ENCODE measurements around the gene BEND6.
"Not testable (repeated sequence)": the region's sequence is repeated elsewhere in the genome, so short reads cannot be mapped to it uniquely, and the experiment has no call there.

The BEND6 gene

DNA sequence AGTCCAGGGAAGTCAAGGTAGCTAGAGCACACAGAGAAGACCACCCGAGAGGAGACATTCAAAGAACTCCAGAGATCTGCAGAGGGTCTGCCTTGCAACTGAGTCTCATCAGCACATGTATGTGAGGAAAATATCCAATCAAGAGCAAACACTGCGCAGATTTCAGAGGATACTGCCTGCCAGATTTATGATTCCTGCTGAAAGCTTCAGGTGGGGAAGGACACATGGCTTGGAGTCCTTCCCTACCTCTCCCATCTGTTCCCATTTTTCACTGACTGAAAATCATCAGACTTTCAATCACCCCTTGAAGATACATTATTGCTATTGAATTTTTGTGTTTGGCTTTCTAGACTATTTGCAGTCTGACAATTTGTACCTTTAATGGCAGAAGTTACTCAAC lies 84.0 kb downstream of the BEND6 start:
- Histone ChIP-seq H2BK5ac (ENCODE audit: low read length) (no peak overlapping the region), H3K4ac (ENCODE audit: low read depth, low read length) (no peak overlapping the region), H2BK120ac (ENCODE audit: low read depth, low read length) (no peak overlapping the region), H3K4me2 (ENCODE audit: low read length) (no peak overlapping the region), H3K4me1 (ENCODE audit: control insufficient read depth, low read depth, low read length) (no peaks in the 10 kb centered on the region), H3K79me1 (ENCODE audit: low read length) (no peaks in the 10 kb centered on the region), H4K5ac (ENCODE audit: low read length) (no peak overlapping the region), H3K27me3 (ENCODE audit: insufficient read depth, low read length, poor library complexity) (no peaks in the 10 kb centered on the region), H3K79me2 (ENCODE audit: control insufficient read depth, insufficient read depth, low read length) (no peaks in the 10 kb centered on the region), H3K36me3 (ENCODE audit: control insufficient read depth, insufficient read depth, low read length) (no peaks in the 10 kb centered on the region), H2AK5ac (ENCODE audit: low read length) (no peak overlapping the region), H3K18ac (ENCODE audit: low read length) (no peak overlapping the region), H3K27ac (ENCODE audit: low read depth, low read length) (no peak overlapping the region), H3K23ac (ENCODE audit: low read length) (no peak overlapping the region), H2BK15ac (replicated peaks; ENCODE audit: low read depth) (no peak overlapping the region), H3K9ac (ENCODE audit: low read length) (no peak overlapping the region), H4K8ac (ENCODE audit: low read depth, low read length) (no peak overlapping the region), H3K56ac (ENCODE audit: low read length) (no peak overlapping the region), H3K4me3 (ENCODE audit: low read length) (no peak overlapping the region)
- DNase-seq, result no peak
- no CpG with 5 or more reads among the region's 2 CpGs for WGBS (ENCODE audit: extremely low coverage, insufficient coverage, low lambda C conversion rate)

DNA sequence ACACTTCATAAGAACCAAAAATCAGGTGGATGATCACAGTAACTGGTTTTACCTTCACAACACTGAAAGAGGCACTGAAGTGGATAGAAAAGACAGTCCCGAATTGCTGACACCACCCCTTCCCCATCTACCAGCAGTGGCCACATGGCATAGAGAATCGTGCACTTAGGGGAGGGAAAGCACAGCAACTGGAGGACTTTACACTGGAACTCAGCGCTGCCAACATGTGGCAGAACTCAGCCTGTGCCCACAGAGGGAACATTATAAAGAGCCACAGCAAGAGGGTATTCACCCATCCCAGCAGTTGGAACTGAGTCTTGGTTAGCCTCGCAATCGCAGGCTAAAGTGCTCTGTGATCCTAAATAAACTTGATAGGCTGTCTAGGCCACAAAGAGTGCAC lies 85.1 kb downstream of the BEND6 start:
- peak; percentile 48 for DNase-seq
- H4K8ac ChIP-seq (ENCODE audit: low read depth, low read length), result no peak overlapping the region
- no peaks in the 10 kb centered on the region for H3K79me1 ChIP-seq (ENCODE audit: low read length)
- H3K4me1 ChIP-seq (ENCODE audit: control insufficient read depth, low read depth, low read length), result no peaks in the 10 kb centered on the region
- no peak overlapping the region for H3K4ac ChIP-seq (ENCODE audit: low read depth, low read length)
- H3K23ac ChIP-seq (ENCODE audit: low read length), result no peak overlapping the region
- H3K79me2 ChIP-seq (ENCODE audit: control insufficient read depth, insufficient read depth, low read length), result no peaks in the 10 kb centered on the region
- no peak overlapping the region for H4K5ac ChIP-seq (ENCODE audit: low read length)
- H3K36me3 ChIP-seq (ENCODE audit: control insufficient read depth, insufficient read depth, low read length), result no peaks in the 10 kb centered on the region
- H2BK5ac ChIP-seq (ENCODE audit: low read length), result no peak overlapping the region
- no peak overlapping the region for H3K56ac ChIP-seq (ENCODE audit: low read length)
- no peaks in the 10 kb centered on the region for H3K27me3 ChIP-seq (ENCODE audit: insufficient read depth, low read length, poor library complexity)
- no peak overlapping the region for H2BK120ac ChIP-seq (ENCODE audit: low read depth, low read length)
- H3K4me3 ChIP-seq (ENCODE audit: low read length), result no peak overlapping the region
- H2AK5ac ChIP-seq (ENCODE audit: low read length), result no peak overlapping the region
- no CpG with 5 or more reads among the region's 5 CpGs for WGBS (ENCODE audit: extremely low coverage, insufficient coverage, low lambda C conversion rate)
- H3K27ac ChIP-seq (ENCODE audit: low read depth, low read length), result no peak overlapping the region
- H3K4me2 ChIP-seq (ENCODE audit: low read length), result no peak overlapping the region
- no peak overlapping the region for H3K9ac ChIP-seq (ENCODE audit: low read length)
- H2BK15ac ChIP-seq (replicated peaks; ENCODE audit: low read depth), result no peak overlapping the region
- H3K18ac ChIP-seq (ENCODE audit: low read length), result no peak overlapping the region

DNA sequence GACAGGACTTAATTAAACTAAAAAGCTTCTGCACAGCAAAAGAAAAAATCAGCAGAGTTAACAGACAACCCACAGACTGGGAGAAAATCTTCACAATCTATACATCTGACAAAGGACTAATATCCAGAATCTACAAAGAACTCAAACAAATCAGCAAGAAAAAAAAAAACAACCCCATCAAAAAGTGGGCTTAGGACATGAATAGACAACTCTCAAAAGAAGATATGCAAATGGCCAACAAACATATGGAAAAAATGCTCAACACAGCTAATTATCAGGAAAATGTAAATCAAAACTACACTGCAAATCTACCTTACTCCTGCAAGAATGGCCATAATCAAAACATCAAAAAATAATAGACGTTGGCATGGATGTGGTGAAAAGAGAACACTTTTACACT lies 89.2 kb downstream of the BEND6 start:
- H3K27me3 ChIP-seq (ENCODE audit: insufficient read depth, low read length, poor library complexity); H3K79me2 ChIP-seq (ENCODE audit: control insufficient read depth, insufficient read depth, low read length); H3K4ac ChIP-seq (ENCODE audit: low read depth, low read length); H2BK120ac ChIP-seq (ENCODE audit: low read depth, low read length); H4K8ac ChIP-seq (ENCODE audit: low read depth, low read length); H3K4me3 ChIP-seq (ENCODE audit: low read length); H2AK5ac ChIP-seq (ENCODE audit: low read length); H4K5ac ChIP-seq (ENCODE audit: low read length); H3K9ac ChIP-seq (ENCODE audit: low read length); H3K36me3 ChIP-seq (ENCODE audit: control insufficient read depth, insufficient read depth, low read length); H3K4me2 ChIP-seq (ENCODE audit: low read length); H3K4me1 ChIP-seq (ENCODE audit: control insufficient read depth, low read depth, low read length); H3K27ac ChIP-seq (ENCODE audit: low read depth, low read length); H3K18ac ChIP-seq (ENCODE audit: low read length); H3K23ac ChIP-seq (ENCODE audit: low read length); H2BK15ac ChIP-seq (replicated peaks; ENCODE audit: low read depth); H3K56ac ChIP-seq (ENCODE audit: low read length); H3K79me1 ChIP-seq (ENCODE audit: low read length); DNase-seq; H2BK5ac ChIP-seq (ENCODE audit: low read length): not testable (repeated sequence)
- no CpG with 5 or more reads among the region's 1 CpG for WGBS (ENCODE audit: extremely low coverage, insufficient coverage, low lambda C conversion rate)

DNA sequence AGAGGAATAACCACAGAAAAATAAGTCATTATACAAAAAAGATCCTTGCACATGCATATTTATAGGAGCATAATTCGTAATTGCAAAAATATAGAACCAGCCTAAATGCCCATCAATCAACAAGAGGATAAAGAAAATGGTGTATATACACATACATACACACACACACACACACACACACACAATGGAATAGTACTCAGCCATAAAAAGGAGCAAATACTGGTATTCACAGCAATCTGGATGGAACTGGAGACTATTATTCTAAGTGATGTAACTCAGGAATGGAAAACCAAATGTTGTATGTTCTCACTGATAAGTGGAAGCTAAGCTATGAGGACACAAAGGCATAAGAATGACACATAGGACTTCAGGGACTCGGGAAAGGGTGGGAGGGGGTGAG lies 89.7 kb downstream of the BEND6 start:
- H3K4me3 ChIP-seq (ENCODE audit: low read length), result no peak overlapping the region
- H3K4ac ChIP-seq (ENCODE audit: low read depth, low read length), result no peak overlapping the region
- H3K18ac ChIP-seq (ENCODE audit: low read length), result no peak overlapping the region
- H4K5ac ChIP-seq (ENCODE audit: low read length), result no peak overlapping the region
- DNase-seq, result no peak
- no peak overlapping the region for H3K27ac ChIP-seq (ENCODE audit: low read depth, low read length)
- H3K36me3 ChIP-seq (ENCODE audit: control insufficient read depth, insufficient read depth, low read length), result no peaks in the 10 kb centered on the region
- no peaks in the 10 kb centered on the region for H3K27me3 ChIP-seq (ENCODE audit: insufficient read depth, low read length, poor library complexity)
- H3K9ac ChIP-seq (ENCODE audit: low read length), result no peak overlapping the region
- no peak overlapping the region for H2BK120ac ChIP-seq (ENCODE audit: low read depth, low read length)
- no peak overlapping the region for H2AK5ac ChIP-seq (ENCODE audit: low read length)
- no peak overlapping the region for H4K8ac ChIP-seq (ENCODE audit: low read depth, low read length)
- H3K79me2 ChIP-seq (ENCODE audit: control insufficient read depth, insufficient read depth, low read length), result peaks cover 6% of the 10 kb centered on the region
- no peaks in the 10 kb centered on the region for H3K4me1 ChIP-seq (ENCODE audit: control insufficient read depth, low read depth, low read length)
- H3K4me2 ChIP-seq (ENCODE audit: low read length), result no peak overlapping the region
- H2BK5ac ChIP-seq (ENCODE audit: low read length), result no peak overlapping the region
- H3K56ac ChIP-seq (ENCODE audit: low read length), result no peak overlapping the region
- no peak overlapping the region for H3K23ac ChIP-seq (ENCODE audit: low read length)
- WGBS (ENCODE audit: extremely low coverage, insufficient coverage, low lambda C conversion rate), result no CpG with 5 or more reads among the region's 2 CpGs
- H3K79me1 ChIP-seq (ENCODE audit: low read length), result peaks cover 2% of the 10 kb centered on the region
- no peak overlapping the region for H2BK15ac ChIP-seq (replicated peaks; ENCODE audit: low read depth)

DNA sequence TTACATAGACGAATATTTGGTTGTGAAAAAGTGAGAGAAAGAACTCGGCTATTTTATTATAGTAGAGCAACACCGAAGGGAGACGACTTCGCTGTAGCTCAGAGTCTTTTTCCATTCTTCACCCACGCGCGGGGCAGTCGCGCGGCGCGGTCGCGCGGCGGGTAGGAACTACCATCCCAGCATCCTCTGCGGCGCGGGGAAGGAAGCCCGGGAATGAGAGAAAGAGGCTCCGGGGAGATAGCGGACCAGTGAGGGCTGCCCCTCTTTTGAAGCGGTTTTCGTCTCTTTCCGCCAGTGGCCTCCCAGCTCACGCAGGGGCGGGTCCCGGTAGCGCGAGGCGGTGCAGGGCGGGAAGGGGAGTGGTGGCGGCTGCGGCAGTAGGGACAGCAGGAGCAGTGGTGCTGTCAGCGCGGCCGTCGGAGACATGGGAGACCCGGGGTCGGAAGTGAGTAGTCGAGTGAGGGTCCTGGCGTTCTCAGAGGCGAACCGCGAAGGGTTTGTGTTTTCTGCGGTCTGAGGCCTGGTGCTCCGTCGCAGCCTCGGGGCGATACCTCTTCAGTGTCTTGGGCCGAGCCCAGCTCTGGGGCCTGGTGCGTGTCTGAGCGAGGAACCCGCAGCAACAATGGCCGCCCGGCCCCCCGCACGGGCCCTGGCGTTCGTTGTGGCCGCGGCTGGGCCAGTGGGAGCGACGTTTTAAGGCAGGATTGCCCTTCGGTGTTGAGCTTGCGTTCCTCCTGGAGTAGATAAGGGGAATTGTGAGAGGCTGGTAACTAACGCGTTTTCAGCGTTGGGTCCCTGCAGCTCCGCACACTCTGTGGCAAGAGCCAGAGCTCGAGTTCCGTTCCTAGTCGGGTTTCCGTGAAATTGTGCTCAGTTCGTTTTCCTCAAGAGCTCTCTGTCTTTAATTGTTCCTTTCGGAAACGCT lies 91.7 kb downstream of the BEND6 start, which contains the start of gene KIAA1586:
Gene KIAA1586 (plus strand): TSS at position 362 of the 925 bp plus-strand sequence. CDS start 63 bp downstream, at position 425.
- H3K23ac ChIP-seq (ENCODE audit: low read length); H2BK15ac ChIP-seq (replicated peaks; ENCODE audit: low read depth); H3K79me2 ChIP-seq (ENCODE audit: control insufficient read depth, insufficient read depth, low read length); H3K27me3 ChIP-seq (ENCODE audit: insufficient read depth, low read length, poor library complexity); H2AK5ac ChIP-seq (ENCODE audit: low read length); H2BK5ac ChIP-seq (ENCODE audit: low read length); H3K4ac ChIP-seq (ENCODE audit: low read depth, low read length); H3K79me1 ChIP-seq (ENCODE audit: low read length); H4K8ac ChIP-seq (ENCODE audit: low read depth, low read length); H3K4me1 ChIP-seq (ENCODE audit: control insufficient read depth, low read depth, low read length); H3K18ac ChIP-seq (ENCODE audit: low read length); H4K5ac ChIP-seq (ENCODE audit: low read length); H2BK120ac ChIP-seq (ENCODE audit: low read depth, low read length); H3K36me3 ChIP-seq (ENCODE audit: control insufficient read depth, insufficient read depth, low read length): not testable (repeated sequence)
- Histone ChIP-seq H3K27ac (ENCODE audit: low read depth, low read length) (peak within 1 kb of the TSS; percentile 12), H3K4me3 (ENCODE audit: low read length) (peak within 1 kb of the TSS; percentile 62), H3K9ac (ENCODE audit: low read length) (peak within 1 kb of the TSS; percentile 59), H3K4me2 (ENCODE audit: low read length) (peak within 1 kb of the TSS; percentile 59), H3K56ac (ENCODE audit: low read length) (peak within 1 kb of the TSS; percentile 77)
- peak; percentile 93 for DNase-seq
- no CpG with 5 or more reads among the region's 78 CpGs for WGBS (ENCODE audit: extremely low coverage, insufficient coverage, low lambda C conversion rate)

DNA sequence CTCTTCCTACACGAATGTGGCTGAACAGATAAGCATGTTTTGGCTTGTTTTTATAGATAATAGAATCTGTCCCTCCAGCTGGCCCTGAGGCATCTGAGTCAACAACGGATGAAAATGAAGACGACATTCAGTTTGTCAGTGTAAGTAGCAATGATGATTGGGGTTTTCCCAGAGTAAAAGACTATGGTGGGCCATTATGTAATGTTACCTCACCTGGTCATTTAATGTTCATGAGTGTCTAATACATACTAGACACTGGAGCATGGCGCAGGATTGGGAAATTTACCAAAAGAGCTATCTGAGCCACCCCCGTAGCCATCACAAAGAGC lies 92.3 kb downstream of the BEND6 start:
- H2BK120ac ChIP-seq (ENCODE audit: low read depth, low read length); H3K79me2 ChIP-seq (ENCODE audit: control insufficient read depth, insufficient read depth, low read length); H3K79me1 ChIP-seq (ENCODE audit: low read length); H3K18ac ChIP-seq (ENCODE audit: low read length); H2BK5ac ChIP-seq (ENCODE audit: low read length); H3K4ac ChIP-seq (ENCODE audit: low read depth, low read length); H4K5ac ChIP-seq (ENCODE audit: low read length); H2BK15ac ChIP-seq (replicated peaks; ENCODE audit: low read depth); H3K23ac ChIP-seq (ENCODE audit: low read length); H3K27ac ChIP-seq (ENCODE audit: low read depth, low read length); H3K9ac ChIP-seq (ENCODE audit: low read length); H3K56ac ChIP-seq (ENCODE audit: low read length); DNase-seq; H3K4me3 ChIP-seq (ENCODE audit: low read length); H4K8ac ChIP-seq (ENCODE audit: low read depth, low read length); H3K4me1 ChIP-seq (ENCODE audit: control insufficient read depth, low read depth, low read length); H3K4me2 ChIP-seq (ENCODE audit: low read length); H2AK5ac ChIP-seq (ENCODE audit: low read length); H3K27me3 ChIP-seq (ENCODE audit: insufficient read depth, low read length, poor library complexity); H3K36me3 ChIP-seq (ENCODE audit: control insufficient read depth, insufficient read depth, low read length): not testable (repeated sequence)
- no CpG with 5 or more reads among the region's 5 CpGs for WGBS (ENCODE audit: extremely low coverage, insufficient coverage, low lambda C conversion rate)
